HepG2 (cell line): Measurements from ENCODE around the gene TBC1D4. TPM values are rescaled to one million over a fixed set of nuclear protein-coding genes. Genes with fewer than 3 reads are reported as not detected.
A peak's percentile ranks its signal among the peaks of the same experiment; 100 is the strongest.

Experiments
- ATAC-seq: fragments of 200-7000 bp; cut with Tn5 transposase; 3 replicates; pipeline ENCODE4 v1.9.1; 2020; ENCODE audit warnings: mild to moderate bottlenecking, moderate library complexity
- BruUV-seq: library from RNA; stranded (reverse); fragments of 400-500 nt; replicated peaks from 2 replicates; lab custom pipeline; 2021; lab: Mats Ljungman, UMichigan
- CTCF ChIA-PET: fragments of 300-600 bp; formaldehyde crosslinking; extraction: SDS; loops from one replicate; lab custom pipeline; 2021; ENCODE audit warnings: low total read pairs, inconsistent platforms, low intra/inter-chr PET ratio; lab: Yijun Ruan, JAX
- POLR2A ChIA-PET: fragments of 350-600 bp; sonication (Branson Sonifier 250); formaldehyde crosslinking; loops from one replicate; lab custom pipeline; 2020; ENCODE audit warnings: antibody characterized with exemption, inconsistent platforms; lab: Yijun Ruan, JAX
- DNase-seq: peaks from one replicate; pipeline ENCODE4 v3.0.0-alpha.2; 2015; ENCODE audit warnings: low spot score
- FAIRE-seq: peaks from 3 replicates; lab custom pipeline; 2011; peaks lifted over from hg19 to GRCh38; lab: Jason Lieb, UNC
- H2AFZ ChIP-seq: one replicate; pipeline ENCODE4 v1.6.1; 2011; ENCODE audit warnings: low read length, inconsistent platforms
- H3K27ac ChIP-seq: fragments of 300-600 bp; 3 replicates; pipeline ENCODE4 v1.8.0; 2011; ENCODE audit warnings: mixed run types, mild to moderate bottlenecking, mixed read lengths, low read length, inconsistent platforms; ENCODE audit not compliant: insufficient read depth; ENCODE audit errors: extremely low read length
- H3K27me3 ChIP-seq, 2 experiments: fragments of 200-600 bp in 1 of 2; 2 replicates in 1 of 2; 3 replicates in 1 of 2; pipeline versions ENCODE4 v1.6.0 to v1.8.0; 2011; ENCODE audit warnings: low read length in 2 of 2, mild to moderate bottlenecking in 2 of 2, moderate library complexity in 2 of 2, inconsistent platforms in 1 of 2; ENCODE audit not compliant: insufficient read depth in 2 of 2, control insufficient read depth in 1 of 2
- H3K36me3 ChIP-seq, 2 experiments: fragments of 200-600 bp in 1 of 2; replicated peaks in 1 of 2; 2 replicates in 1 of 2; 3 replicates in 1 of 2; pipeline versions ENCODE4 v1.5.1 to v1.8.0; 2011; ENCODE audit warnings: low read length in 2 of 2, inconsistent platforms in 1 of 2; ENCODE audit not compliant: insufficient read depth in 2 of 2, control insufficient read depth in 1 of 2
- H3K4me1 ChIP-seq: 2 replicates; pipeline ENCODE4 v1.5.1; 2012; ENCODE audit warnings: low read length, inconsistent platforms; ENCODE audit not compliant: insufficient read depth
- H3K4me2 ChIP-seq: 2 replicates; pipeline ENCODE4 v1.6.0; 2011; ENCODE audit warnings: low read depth, low read length, inconsistent platforms
- H3K4me3 ChIP-seq, 3 experiments: fragments of 200-600 bp in 1 of 3; sonication (generic), shearing (Covaris generic) in 1 of 3; replicated peaks in 1 of 3; 2 replicates each; pipeline ENCODE4 v1.5.1; 2011 to 2016; ENCODE audit warnings: low read length in 3 of 3, inconsistent platforms in 2 of 3, low read depth in 2 of 3, mild to moderate bottlenecking in 2 of 3, control low read depth in 1 of 3, mixed read lengths in 1 of 3; ENCODE audit not compliant: insufficient read depth in 1 of 3
- H3K79me2 ChIP-seq: one replicate; pipeline ENCODE4 v1.6.1; 2011; ENCODE audit warnings: low read length, inconsistent platforms; ENCODE audit not compliant: insufficient read depth
- H3K9ac ChIP-seq: 2 replicates; pipeline ENCODE4 v1.6.0; 2011; ENCODE audit warnings: mild to moderate bottlenecking, low read depth, low read length, inconsistent platforms; ENCODE audit not compliant: insufficient read depth
- H3K9me3 ChIP-seq: 2 replicates; pipeline ENCODE4 v1.5.1; 2012; ENCODE audit warnings: mild to moderate bottlenecking, low read length
- H4K20me1 ChIP-seq: 2 replicates; pipeline ENCODE4 v1.6.0; 2011; ENCODE audit warnings: inconsistent platforms, mild to moderate bottlenecking, low read length, moderate library complexity; ENCODE audit not compliant: insufficient read depth
- BCL6 ChIP-seq: IDR thresholded peaks from 2 replicates; pipeline ENCODE4 v1.6.1; 2016; ENCODE audit warnings: missing genetic modification reagents, missing compliant biosample characterization
- EED ChIP-seq: sonication (generic); formaldehyde crosslinking; IDR thresholded peaks from 2 replicates; pipeline ENCODE4 v1.5.0; 2020; ENCODE audit warnings: mild to moderate bottlenecking, missing genetic modification reagents
- GRHL1 ChIP-seq: sonication (generic); formaldehyde crosslinking; conservative IDR thresholded peaks from 2 replicates; pipeline ENCODE4 v1.8.0; 2022; ENCODE audit warnings: missing genetic modification reagents
- MZF1 ChIP-seq: sonication (generic); formaldehyde crosslinking; IDR thresholded peaks from 2 replicates; pipeline ENCODE4 v1.8.1; 2023; ENCODE audit warnings: mild to moderate bottlenecking, missing genetic modification reagents, borderline replicate concordance
- RBM22 ChIP-seq: fragments of 200-400 bp; formaldehyde crosslinking; optimal IDR thresholded peaks from 2 replicates; pipeline ENCODE3; 2017; ENCODE audit warnings: mild to moderate bottlenecking, low read length, moderate library complexity
- SETDB1 ChIP-seq: sonication (generic); formaldehyde crosslinking; IDR thresholded peaks from 2 replicates; pipeline ENCODE4 v1.5.1; 2020; ENCODE audit warnings: missing genetic modification reagents, mild to moderate bottlenecking, borderline replicate concordance
- ZFP37 ChIP-seq: sonication (generic); formaldehyde crosslinking; IDR thresholded peaks from 2 replicates; pipeline ENCODE4 v1.4.0; 2020; ENCODE audit warnings: missing genetic modification reagents, borderline replicate concordance
- ZNF136 ChIP-seq: sonication (generic); formaldehyde crosslinking; IDR thresholded peaks from 2 replicates; pipeline ENCODE4 v1.8.1; 2022; ENCODE audit warnings: low read depth, mild to moderate bottlenecking, moderate library complexity, missing genetic modification reagents
- WGBS: methylation state at CpG from one replicate; pipeline ENCODE4 v1.1.6; 2017; ENCODE audit warnings: low lambda C conversion rate; 5-methylcytosine and 5-hydroxymethylcytosine counted together
- in situ Hi-C: cut with HindIII; loops from 2 replicates; pipeline ENCODE4 v1.10.0; 2017; ENCODE audit warnings: low pct_unique_long_range_greater_than_20kb; ENCODE audit not compliant: extremely low pct_ligation_motif_present
- intact Hi-C: fragments of 100-400 bp; cut with micrococcal nuclease; formaldehyde crosslinking; loops from one replicate; pipeline ENCODE4 v1.10.0; 2022; ENCODE audit not compliant: unreplicated experiment
- polyA plus RNA-seq, 8 experiments: library from polyadenylated mRNA; depleted of rRNA in 3 of 8; stranded (reverse) in 7 of 8; unstranded in 1 of 8; fragments of >200 nt; fragmentation: Illumina TruSeq in 4 of 8; extraction: Trizol in 4 of 8; gene quantifications; 2 replicates each; pipeline versions ENCODE4 v1.2.1 to v1.2.3, GENCODE V29; 2011 to 2016; ENCODE audit warnings: low read depth in 4 of 8, missing spikeins in 1 of 8, mixed read lengths in 1 of 8; ENCODE audit not compliant: insufficient read depth in 1 of 8
- total RNA-seq, 5 experiments: library from RNA; depleted of rRNA; stranded (reverse); fragments of >200 nt; fragmentation: Illumina TruSeq; extraction: Trizol; gene quantifications; 2 replicates each; pipeline ENCODE4 v1.2.3, GENCODE V29; 2016; ENCODE audit warnings: low read depth in 1 of 5
- TF ChIP-seq, protein P1 (sequence below): sonication (generic); formaldehyde crosslinking; IDR thresholded peaks from 2 replicates; pipeline ENCODE4 v1.4.0; 2020; ENCODE audit warnings: missing genetic modification reagents

The TBC1D4 gene
- total and polyA plus RNA-seq, 2 of the 13 experiments (the other 11 are each of a cell fraction or from before 2014, with no cell fraction given), result 35.9 to 64.4 TPM

- no peaks in the 10 kb centered on the region for H4K20me1 ChIP-seq
- no peak for ATAC-seq
- peaks cover 61% of the 10 kb centered on the region for H3K4me1 ChIP-seq
- H3K4me3 ChIP-seq, result no peak overlapping the region
- peaks cover 2% of the 10 kb centered on the region for H3K79me2 ChIP-seq
- ChIA-PET CTCF (no interaction called here), POLR2A (no interaction called here)
- no peaks in the 10 kb centered on the region for H3K27me3 ChIP-seq
- H3K9ac ChIP-seq, result no peak overlapping the region
- no peaks in the 10 kb centered on the region for H3K9me3 ChIP-seq
- no peak for FAIRE-seq
- no peak overlapping the region for H2AFZ ChIP-seq
- WGBS, result 88% methylated on average over 10 of the region's 10 CpGs
- no peak for DNase-seq
- no TSS peak for BruUV-seq
- peaks cover 13 to 50% of the 10 kb centered on the region in 2 experiments for H3K36me3 ChIP-seq
- TF ChIP-seq ZNF136 (CRISPR knock-in tag) (no peak), RBM22 (peak; percentile 90)
- H3K27ac ChIP-seq, result no peak overlapping the region
- in situ Hi-C loops, result no loop called here
- H3K4me2 ChIP-seq, result no peak overlapping the region
- intact Hi-C loops, result no loop called here
These were observed 147.1 kb downstream of the TBC1D4 start for GRCh38 chr13:75334634-75335447.

DNA sequence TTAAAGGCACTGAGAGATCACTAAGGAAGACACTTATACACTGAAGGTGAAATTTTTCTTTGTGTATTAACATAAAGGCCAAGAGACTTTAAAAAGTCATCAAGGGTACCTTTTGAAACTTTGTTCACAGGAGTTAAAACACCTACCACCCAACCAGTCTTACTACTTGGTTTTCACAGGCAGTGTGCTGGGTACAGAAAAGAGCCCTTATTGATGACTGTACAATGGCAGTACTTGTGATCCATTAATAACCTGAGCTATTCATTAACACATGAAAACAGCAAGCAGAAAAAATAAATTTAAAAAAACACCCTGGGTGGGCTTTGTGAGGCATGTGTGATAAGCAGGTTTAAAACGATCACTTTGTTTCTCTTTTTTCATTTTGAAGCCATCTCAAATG, 148.9 kb downstream of the TBC1D4 start:
- H4K20me1 ChIP-seq, result no peaks in the 10 kb centered on the region
- no peak for DNase-seq
- no peak overlapping the region for H3K4me2 ChIP-seq
- no peaks in the 10 kb centered on the region for H3K9me3 ChIP-seq
- H3K9ac ChIP-seq, result no peak overlapping the region
- no peak overlapping the region for H3K27ac ChIP-seq
- no peak overlapping the region for H2AFZ ChIP-seq
- H3K4me1 ChIP-seq, result peaks cover 53% of the 10 kb centered on the region
- intact Hi-C loops (no loop called here), in situ Hi-C loops (no loop called here)
- H3K27me3 ChIP-seq, result no peaks in the 10 kb centered on the region
- H3K4me3 ChIP-seq, result no peak overlapping the region
- CTCF ChIA-PET, result no interaction called here
- H3K36me3 ChIP-seq, result peaks cover 11 to 42% of the 10 kb centered on the region in 2 experiments
- no peaks in the 10 kb centered on the region for H3K79me2 ChIP-seq
- no TSS peak for BruUV-seq
- POLR2A ChIA-PET, result no interaction called here
- FAIRE-seq, result peak; percentile 37
- 75% methylated on average over 1 of the region's 1 CpG for WGBS
- peak; percentile 20; the same call in 1 of the 3 replicates for ATAC-seq
- TF ChIP-seq EED (no peak), MZF1 (no peak), BCL6 (no peak), ZFP37 (no peak), GRHL1 (CRISPR knock-in tag) (no peak), SETDB1 (no peak)
- TF ChIP-seq, protein P1, sequence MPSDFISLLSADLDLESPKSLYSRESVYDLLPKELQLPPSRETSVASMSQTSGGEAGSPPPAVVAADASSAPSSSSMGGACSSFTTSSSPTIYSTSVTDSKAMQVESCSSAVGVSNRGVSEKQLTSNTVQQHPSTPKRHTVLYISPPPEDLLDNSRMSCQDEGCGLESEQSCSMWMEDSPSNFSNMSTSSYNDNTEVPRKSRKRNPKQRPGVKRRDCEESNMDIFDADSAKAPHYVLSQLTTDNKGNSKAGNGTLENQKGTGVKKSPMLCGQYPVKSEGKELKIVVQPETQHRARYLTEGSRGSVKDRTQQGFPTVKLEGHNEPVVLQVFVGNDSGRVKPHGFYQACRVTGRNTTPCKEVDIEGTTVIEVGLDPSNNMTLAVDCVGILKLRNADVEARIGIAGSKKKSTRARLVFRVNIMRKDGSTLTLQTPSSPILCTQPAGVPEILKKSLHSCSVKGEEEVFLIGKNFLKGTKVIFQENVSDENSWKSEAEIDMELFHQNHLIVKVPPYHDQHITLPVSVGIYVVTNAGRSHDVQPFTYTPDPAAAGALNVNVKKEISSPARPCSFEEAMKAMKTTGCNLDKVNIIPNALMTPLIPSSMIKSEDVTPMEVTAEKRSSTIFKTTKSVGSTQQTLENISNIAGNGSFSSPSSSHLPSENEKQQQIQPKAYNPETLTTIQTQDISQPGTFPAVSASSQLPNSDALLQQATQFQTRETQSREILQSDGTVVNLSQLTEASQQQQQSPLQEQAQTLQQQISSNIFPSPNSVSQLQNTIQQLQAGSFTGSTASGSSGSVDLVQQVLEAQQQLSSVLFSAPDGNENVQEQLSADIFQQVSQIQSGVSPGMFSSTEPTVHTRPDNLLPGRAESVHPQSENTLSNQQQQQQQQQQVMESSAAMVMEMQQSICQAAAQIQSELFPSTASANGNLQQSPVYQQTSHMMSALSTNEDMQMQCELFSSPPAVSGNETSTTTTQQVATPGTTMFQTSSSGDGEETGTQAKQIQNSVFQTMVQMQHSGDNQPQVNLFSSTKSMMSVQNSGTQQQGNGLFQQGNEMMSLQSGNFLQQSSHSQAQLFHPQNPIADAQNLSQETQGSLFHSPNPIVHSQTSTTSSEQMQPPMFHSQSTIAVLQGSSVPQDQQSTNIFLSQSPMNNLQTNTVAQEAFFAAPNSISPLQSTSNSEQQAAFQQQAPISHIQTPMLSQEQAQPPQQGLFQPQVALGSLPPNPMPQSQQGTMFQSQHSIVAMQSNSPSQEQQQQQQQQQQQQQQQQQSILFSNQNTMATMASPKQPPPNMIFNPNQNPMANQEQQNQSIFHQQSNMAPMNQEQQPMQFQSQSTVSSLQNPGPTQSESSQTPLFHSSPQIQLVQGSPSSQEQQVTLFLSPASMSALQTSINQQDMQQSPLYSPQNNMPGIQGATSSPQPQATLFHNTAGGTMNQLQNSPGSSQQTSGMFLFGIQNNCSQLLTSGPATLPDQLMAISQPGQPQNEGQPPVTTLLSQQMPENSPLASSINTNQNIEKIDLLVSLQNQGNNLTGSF (CRISPR knock-in tag), result no peak
